ENCODE results near the gene RABL6.
"Not testable (repeated sequence)": the region's sequence is repeated elsewhere in the genome, so short reads cannot be mapped to it uniquely, and the experiment has no call there.

The RABL6 gene

GRCh38 chr9:136777359-136777758, 30.4 kb upstream of the RABL6 start:
- DNase-seq = no peak

- DNase-seq = no peak
Measured at GRCh38 chr9:136779808-136780207, 27.9 kb upstream of the RABL6 start.

DNA sequence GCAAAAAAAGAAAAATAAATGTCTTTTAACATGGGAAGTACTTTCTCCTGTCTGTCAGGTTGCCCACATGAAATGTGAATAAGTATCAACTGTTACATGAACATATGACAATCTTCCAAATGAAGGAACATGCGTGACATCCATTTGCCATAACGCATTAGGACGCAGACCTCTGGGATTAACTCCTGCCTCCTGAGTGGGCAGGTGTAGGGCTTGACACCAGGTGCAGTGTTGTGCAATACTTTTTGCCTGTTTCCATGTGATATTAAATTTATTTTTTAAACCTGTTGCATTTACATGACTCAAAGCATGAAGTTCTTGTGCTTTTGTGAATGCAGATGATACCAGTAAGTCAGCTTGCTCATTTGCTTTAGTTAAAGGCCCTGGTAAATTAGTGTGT, 25.3 kb upstream of the RABL6 start:
- no peak for DNase-seq

- DNase-seq = no peak
Measured at GRCh38 chr9:136784249-136784996, 23.3 kb upstream of the RABL6 start.

DNA sequence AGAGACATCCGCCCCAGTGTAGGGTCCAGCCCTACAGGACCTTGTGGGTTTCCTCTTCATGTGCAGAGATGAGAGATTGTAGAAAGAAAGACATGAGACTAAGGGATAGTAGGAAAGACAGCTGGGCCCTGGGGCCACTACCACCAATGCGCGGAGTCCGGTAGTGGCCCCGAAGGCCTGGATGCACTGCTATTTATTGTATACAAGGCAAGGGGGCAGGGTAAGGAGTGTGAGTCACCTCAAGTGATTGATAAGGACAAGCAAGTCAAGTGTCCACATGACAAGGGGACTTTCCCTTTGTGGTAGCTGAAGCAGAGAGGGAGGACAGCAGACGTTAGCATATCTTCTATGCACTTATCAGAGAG, 22.8 kb upstream of the RABL6 start:
- DNase-seq = no peak

DNA sequence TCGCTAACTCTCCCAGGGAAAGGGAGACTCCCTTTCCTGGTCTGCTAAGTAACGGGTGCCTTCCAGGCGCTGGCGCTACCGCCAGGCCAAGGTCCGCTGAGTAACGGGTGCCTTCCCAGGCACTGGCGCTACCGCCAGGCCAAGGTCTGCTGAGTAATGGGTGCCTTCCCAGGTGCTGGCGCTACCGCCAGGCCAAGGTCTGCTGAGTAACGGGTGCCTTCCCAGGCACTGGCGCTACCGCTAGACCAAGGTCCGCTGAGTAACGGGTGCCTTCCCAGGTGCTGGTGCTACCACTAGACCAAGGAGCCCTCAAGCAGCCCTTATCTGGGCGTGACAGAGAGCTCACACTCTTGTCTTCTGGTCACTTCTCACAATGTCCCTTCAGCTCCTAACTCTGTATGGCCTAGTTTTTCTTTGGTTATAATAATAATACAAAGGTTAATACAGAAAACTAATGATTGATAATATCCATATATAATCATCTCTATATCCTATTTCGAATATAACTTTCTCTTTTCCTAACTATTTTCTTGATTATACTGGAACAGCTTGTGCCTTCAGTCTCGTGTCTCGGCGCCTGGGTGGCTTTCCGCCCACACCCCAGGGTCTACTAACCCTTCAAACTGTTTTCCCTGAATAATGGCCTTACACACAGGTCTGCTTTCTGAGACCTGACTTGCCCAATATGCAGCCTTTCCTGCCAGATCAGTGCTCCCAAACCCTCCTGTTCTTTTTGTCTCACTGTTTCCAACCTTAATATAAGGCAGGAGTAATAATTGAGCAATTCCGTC, 22.0 kb upstream of the RABL6 start:
- DNase-seq = not testable (repeated sequence)

DNA sequence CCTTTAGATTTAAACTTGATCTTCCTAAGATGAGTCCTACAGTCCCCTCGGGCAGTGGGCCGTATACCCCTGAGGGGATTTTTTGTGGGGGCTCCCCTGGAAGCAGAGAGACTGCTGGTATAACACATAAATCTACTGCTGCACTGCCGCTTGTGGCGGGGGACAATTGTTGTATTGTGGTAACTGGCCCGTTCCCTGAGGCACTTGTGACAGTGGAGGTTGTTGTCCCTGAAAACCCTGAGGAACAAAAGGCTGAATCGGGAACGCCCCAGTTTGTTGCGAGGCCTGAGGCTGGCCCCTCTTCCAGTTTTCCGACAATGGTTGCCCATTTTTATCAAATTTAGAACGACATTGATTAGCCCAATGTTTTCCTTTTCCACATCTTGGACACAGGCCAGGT, 21.3 kb upstream of the RABL6 start:
- DNase-seq = no peak

- not testable (repeated sequence) for DNase-seq
Measured at GRCh38 chr9:136786983-136787382, 20.8 kb upstream of the RABL6 start.

DNA sequence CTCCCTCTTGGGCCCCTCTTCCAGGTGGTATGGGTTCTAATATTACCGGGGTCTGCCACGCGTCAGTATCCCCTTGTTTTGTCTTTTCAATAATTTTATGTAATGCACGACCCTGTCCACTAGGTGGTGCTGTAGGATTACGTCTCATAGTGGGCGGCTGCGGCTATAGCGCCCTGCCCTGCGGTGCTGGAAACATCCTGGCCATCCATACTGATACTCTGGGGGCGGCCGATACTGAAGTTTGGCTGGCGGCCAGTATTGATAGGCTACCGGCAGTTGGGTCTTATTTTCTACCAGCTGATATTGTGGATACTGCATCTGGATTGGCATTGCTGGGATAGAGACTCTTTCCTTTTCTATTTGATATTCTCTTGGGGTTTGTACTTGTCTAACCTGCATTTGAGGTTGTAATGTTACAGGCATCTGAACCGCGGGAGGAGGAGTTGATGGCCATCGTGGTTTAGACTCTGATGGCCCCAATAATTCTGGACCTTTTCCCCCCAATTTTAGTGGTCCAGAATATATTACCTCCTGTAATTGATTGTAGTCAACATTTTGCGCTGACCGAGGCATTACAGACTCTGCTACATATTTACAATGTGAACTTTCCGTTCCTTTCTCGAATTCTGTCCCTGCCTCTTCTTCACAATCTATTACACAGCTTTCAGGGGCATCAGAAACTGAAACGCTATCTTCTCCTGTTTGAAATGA, 19.9 kb upstream of the RABL6 start:
- DNase-seq = no peak

- DNase-seq = not testable (repeated sequence)
Measured at GRCh38 chr9:136788644-136789522, 18.9 kb upstream of the RABL6 start.

GRCh38 chr9:136789523-136789937, 18.2 kb upstream of the RABL6 start:
- no peak for DNase-seq

GRCh38 chr9:136790640-136791515, 16.9 kb upstream of the RABL6 start, which contains the start of gene TMEM141:
TMEM141 (plus strand) TSS chr9:136791344; CDS start chr9:136791371, 27 bp downstream.
- peak; percentile 99 for DNase-seq

DNA sequence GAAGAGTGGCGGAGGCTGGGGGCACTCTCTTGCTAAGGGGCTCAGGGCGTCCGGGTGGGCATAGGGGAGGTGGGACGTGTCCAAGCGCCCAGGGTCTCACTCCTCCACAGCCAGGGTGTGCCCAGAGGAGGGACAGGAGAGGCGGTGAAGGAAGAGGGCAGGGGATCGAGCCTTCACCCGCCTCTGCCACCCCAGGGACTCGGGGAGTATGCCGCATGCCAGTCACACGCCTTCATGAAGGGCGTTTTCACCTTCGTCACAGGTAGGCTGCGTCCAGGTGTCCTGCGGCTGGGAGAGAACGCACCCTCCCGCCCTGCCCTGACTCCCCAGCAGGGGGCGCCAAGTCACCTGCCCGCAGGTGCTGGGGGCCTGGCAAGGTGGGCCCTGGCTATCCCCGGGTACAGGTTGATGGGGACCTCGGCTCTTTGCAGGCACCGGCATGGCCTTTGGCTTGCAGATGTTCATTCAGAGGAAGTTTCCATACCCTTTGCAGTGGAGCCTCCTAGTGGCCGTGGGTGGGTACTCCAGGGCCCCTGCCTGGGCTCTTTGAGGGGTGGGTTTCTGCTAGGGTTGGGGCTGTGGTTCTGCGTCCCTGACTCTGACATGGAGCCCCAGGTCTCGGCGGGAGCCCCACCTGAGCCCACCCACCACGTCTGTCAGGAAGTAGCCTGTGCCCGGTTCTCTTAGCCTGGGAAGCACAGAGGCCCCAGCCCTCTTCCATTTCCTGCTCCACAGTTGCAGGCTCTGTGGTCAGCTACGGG, 16.1 kb upstream of the RABL6 start:
- DNase-seq = no peak

DNA sequence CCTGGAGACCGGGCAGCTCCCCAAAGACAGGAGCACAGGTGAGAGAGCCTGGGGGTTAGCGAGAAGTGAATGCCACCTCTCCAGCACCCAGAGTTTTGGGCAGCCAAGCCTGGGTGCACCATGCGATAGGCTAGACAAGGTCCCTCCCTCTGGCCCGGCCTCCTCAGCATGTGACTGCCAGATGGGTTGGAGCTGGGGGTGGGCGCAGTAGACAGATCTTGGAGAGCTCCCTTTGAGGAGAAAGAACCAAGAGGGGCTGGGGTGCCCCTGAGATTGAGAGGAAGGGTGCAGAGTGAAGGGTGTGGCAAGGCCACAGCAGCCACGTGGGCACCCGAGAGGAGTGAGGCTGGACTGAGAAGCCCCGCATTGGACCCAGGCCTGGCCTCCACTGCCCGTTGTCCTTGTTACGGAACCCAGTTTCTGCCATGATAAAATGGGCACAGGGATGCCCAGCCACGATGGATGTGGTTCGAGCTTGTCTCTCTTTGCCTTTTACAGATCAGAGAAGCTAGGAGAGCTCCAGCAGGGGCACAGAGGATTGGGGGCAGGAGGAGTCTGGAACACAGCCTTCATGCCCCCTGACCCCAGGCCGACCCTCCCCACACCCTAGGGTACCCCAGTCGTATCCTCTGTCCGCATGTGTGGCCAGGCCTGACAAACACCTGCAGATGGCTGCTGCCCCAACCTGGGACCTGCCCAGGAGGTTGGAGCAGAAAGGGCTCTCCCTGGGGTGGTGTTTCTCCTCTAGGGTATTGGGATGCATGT, 15.2 kb upstream of the RABL6 start:
- no peak for DNase-seq

DNA sequence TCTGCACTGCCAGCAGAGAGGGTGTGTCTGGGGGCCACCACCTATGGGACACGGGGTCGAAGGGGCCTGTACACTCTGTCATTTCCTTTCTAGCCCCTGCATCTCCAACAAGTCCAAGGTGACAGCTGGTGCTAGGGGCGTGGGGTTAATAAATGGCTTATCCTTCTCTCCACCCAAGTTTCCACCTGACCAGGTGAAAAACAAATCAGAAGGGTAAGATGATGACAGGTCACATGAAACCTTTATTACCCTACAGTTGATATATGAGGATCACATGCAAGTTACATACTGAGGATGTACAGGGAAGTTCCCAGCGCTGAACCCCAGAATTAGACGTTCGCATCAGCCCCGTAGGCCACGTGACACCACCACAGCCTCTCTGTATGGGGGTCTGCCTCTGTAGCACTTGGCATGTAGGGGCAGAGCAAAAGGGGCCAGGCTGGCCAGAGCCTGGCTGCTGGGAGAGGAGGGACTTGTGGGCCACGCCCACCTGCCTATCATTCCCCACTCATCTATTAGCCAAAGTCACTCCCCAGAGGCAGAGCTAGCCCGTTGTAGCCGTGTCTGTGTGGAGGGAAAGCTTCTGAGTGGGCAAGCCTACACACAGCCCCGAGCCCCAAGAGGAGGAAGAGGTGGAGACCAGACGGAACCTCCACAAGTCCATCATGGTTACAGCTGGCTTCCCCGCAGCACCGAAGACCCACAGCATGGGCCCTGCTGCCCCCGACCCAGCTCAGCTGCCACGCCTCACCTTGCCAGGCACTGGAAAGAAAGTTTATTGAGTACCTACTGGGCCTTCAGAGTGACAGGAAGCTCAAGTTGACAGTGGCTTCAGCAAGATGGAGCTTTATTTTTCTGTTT, 14.4 kb upstream of the RABL6 start:
- DNase-seq = no peak

- no peak for DNase-seq
Measured at GRCh38 chr9:136794281-136794999, 13.3 kb upstream of the RABL6 start.

GRCh38 chr9:136795000-136795348, 12.8 kb upstream of the RABL6 start:
- no peak for DNase-seq

- DNase-seq = no peak
Measured at GRCh38 chr9:136796238-136796774, 11.4 kb upstream of the RABL6 start, which contains the start of gene CCDC183. CCDC183 (plus strand) TSS chr9:136796338; CDS start chr9:136796398, 60 bp downstream.

Measured in NCI-H1417 treated with DMSO at 0.1 percent for 48 hours (cell line).